Keratinocyte (primary cell): Measurements from ENCODE around the gene CCDC71L.
A peak's percentile ranks its signal among the peaks of the same experiment; 100 is the strongest.

ENCODE experiments used
- EZH2 ChIP-seq: IDR thresholded peaks from one replicate; pipeline ENCODE4 v1.6.1; 2012; ENCODE audit warnings: inconsistent platforms, mild to moderate bottlenecking, low read length, moderate library complexity
- TF ChIP-seq, protein P1 (sequence below), 3 experiments: IDR thresholded peaks in 1 of 3; conservative IDR thresholded peaks in 1 of 3; optimal IDR thresholded peaks in 1 of 3; 2 replicates in 2 of 3; 3 replicates in 1 of 3; pipeline versions ENCODE3 to v1.5.1; 2011; ENCODE audit warnings: low read length in 3 of 3, mild to moderate bottlenecking in 3 of 3, moderate library complexity in 2 of 3, control low read depth in 1 of 3, inconsistent platforms in 1 of 3; ENCODE audit not compliant: insufficient read depth in 2 of 3; ENCODE audit errors: extremely low read depth in 1 of 3

DNA sequence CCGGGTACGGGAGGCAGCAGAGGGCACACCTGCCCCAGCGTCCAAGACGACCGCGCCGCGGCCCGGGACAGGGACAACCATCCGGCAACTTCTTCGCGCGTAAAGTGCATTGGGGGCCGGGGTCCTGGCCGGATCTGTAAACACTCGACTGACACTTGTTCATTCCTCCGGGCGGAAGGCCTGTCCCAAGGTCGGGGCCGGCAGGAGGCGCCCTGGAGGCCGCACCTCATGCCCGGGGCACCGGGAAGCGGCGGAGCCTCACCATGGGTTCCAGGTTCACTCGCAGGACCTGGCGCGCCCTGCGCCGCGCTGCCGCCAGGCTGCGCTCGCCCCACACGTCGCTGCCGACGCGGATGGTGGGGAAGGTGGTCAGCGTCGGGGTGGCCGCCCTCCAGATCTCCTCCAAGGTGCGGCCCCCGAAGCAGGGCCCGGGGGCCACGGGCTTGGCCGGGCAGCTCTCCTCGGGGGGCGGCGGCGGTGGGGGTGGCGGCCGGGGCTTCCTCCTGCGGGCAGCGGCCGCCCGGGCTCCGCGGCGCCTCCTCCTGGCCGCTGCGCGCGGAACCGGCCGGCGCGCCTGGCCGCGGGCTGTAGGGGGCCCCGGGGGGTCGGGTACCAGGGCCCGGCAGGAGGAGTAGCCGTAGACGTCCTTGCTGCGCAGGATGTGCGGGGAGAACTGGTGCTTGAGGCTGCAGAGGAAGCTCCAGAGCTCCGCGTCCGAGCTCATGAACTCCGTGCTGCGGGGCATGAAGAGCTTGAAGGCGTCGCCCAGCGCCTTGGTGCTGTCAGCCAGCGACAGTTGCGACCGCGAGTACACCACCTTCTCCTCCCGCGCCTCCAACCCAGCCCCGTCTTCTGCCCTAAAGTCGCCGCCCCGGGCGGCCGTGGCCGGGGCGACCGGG lies 746 bp downstream of the CCDC71L start:
- TF ChIP-seq, protein P1, sequence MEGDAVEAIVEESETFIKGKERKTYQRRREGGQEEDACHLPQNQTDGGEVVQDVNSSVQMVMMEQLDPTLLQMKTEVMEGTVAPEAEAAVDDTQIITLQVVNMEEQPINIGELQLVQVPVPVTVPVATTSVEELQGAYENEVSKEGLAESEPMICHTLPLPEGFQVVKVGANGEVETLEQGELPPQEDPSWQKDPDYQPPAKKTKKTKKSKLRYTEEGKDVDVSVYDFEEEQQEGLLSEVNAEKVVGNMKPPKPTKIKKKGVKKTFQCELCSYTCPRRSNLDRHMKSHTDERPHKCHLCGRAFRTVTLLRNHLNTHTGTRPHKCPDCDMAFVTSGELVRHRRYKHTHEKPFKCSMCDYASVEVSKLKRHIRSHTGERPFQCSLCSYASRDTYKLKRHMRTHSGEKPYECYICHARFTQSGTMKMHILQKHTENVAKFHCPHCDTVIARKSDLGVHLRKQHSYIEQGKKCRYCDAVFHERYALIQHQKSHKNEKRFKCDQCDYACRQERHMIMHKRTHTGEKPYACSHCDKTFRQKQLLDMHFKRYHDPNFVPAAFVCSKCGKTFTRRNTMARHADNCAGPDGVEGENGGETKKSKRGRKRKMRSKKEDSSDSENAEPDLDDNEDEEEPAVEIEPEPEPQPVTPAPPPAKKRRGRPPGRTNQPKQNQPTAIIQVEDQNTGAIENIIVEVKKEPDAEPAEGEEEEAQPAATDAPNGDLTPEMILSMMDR (optimal IDR thresholded peaks at IDR 0.05 in 1 of 3, IDR thresholded peaks at IDR 0.05 in 1 of 3, conservative IDR thresholded peaks at IDR 0.05 in 1 of 3; ENCODE audit: extremely low read depth in 1 of 3, insufficient read depth in 2 of 3, low read length in 3 of 3), result peak; percentile 74 to 91 (median 89)
- TF ChIP-seq EZH2, result no peak
